Nephron progenitor cell (in vitro differentiated cells): ENCODE results near the gene ARHGAP42.

Source experiments
- DNase-seq: peaks from one replicate; pipeline ENCODE4 v3.0.0; 2021
- H3K27ac Mint-ChIP-seq: 2 replicates; pipeline ENCODE4 v1.8.0; 2021; ENCODE audit warnings: mild to moderate bottlenecking, moderate library complexity, mixed read lengths
- H3K27me3 Mint-ChIP-seq: 2 replicates; pipeline ENCODE4 v1.8.0; 2021; ENCODE audit warnings: mild to moderate bottlenecking, low read depth, mixed read lengths; ENCODE audit not compliant: poor library complexity
- H3K36me3 Mint-ChIP-seq: 2 replicates; pipeline ENCODE4 v1.8.0; 2021; ENCODE audit warnings: low read depth, mixed read lengths
- H3K4me1 Mint-ChIP-seq: 2 replicates; pipeline ENCODE4 v1.8.0; 2021; ENCODE audit warnings: mixed read lengths
- H3K4me3 Mint-ChIP-seq: 2 replicates; pipeline ENCODE4 v1.8.0; 2021; ENCODE audit warnings: mild to moderate bottlenecking, moderate library complexity, mixed read lengths
- H3K9me3 Mint-ChIP-seq: 2 replicates; pipeline ENCODE4 v1.8.0; 2021; ENCODE audit warnings: mild to moderate bottlenecking, moderate library complexity, mixed read lengths
- TF ChIP-seq, protein P1 (sequence below): fragments of 200-600 bp; sonication (generic); IDR thresholded peaks from 2 replicates; pipeline ENCODE4 v1.5.0; 2021; ENCODE audit warnings: antibody characterized with exemption

ARHGAP42 gene

DNA sequence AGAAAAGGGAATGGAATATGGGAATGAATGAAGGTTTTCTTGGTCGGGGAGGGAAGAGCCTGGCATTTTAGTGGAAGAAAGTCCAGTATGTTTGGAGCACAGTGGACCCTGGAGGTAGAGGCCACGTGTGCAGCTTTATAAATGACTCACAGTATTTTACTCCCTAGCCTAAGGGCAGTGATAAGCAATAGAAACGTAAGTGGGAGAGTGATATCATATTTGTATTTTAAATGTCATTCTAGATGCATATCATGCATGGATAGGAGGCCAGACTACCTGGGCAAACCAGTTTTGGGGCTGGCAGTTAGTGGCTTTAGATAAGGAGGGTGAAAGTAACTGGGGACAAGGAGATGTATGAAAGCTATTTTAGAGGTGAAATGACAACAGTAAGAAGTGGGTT, 174.1 kb downstream of the ARHGAP42 start:
- DNase-seq = no peak
- TF ChIP-seq, protein P1, sequence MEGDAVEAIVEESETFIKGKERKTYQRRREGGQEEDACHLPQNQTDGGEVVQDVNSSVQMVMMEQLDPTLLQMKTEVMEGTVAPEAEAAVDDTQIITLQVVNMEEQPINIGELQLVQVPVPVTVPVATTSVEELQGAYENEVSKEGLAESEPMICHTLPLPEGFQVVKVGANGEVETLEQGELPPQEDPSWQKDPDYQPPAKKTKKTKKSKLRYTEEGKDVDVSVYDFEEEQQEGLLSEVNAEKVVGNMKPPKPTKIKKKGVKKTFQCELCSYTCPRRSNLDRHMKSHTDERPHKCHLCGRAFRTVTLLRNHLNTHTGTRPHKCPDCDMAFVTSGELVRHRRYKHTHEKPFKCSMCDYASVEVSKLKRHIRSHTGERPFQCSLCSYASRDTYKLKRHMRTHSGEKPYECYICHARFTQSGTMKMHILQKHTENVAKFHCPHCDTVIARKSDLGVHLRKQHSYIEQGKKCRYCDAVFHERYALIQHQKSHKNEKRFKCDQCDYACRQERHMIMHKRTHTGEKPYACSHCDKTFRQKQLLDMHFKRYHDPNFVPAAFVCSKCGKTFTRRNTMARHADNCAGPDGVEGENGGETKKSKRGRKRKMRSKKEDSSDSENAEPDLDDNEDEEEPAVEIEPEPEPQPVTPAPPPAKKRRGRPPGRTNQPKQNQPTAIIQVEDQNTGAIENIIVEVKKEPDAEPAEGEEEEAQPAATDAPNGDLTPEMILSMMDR = no peak

DNA sequence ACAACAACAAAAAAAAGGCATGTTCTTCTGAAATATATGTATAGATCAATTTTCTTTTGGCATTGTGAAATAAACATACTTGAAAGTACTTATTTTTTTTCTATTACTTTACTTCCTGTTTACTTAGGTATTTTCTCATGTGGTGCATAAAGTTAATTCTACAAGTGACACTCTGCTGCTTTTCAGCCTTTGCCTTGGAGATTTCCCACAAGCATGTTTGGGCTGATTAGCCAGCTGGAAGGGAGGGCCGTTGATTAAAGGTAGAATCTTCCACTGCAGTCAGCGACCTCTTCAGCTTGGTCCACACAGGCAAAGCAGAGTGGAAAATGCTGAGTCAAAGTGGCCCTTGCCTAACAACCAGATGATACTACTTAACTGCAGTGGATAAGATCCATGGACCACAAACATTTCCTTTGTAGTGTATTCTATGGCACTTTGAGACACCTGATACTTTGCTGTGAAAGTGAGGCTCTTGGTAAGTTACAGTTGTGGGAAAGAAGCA, 176.0 kb downstream of the ARHGAP42 start:
- peak overlapping the region; percentile 39 for H3K27ac Mint-ChIP-seq
- DNase-seq = no peak
- peaks cover 3% of the 10 kb centered on the region for H3K27me3 Mint-ChIP-seq
- H3K9me3 Mint-ChIP-seq = no peaks in the 10 kb centered on the region
- peaks cover 22% of the 10 kb centered on the region for H3K36me3 Mint-ChIP-seq
- TF ChIP-seq, protein P1 = no peak
- no peak overlapping the region for H3K4me3 Mint-ChIP-seq
- peaks cover 8% of the 10 kb centered on the region for H3K4me1 Mint-ChIP-seq

More for the DNA sequence above, 174.1 kb downstream of the ARHGAP42 start:
- H3K27ac Mint-ChIP-seq = no peak overlapping the region
- no peaks in the 10 kb centered on the region for H3K9me3 Mint-ChIP-seq
- peaks cover 20% of the 10 kb centered on the region for H3K36me3 Mint-ChIP-seq
- H3K4me1 Mint-ChIP-seq = peaks cover 17% of the 10 kb centered on the region
- H3K4me3 Mint-ChIP-seq = no peak overlapping the region
- H3K27me3 Mint-ChIP-seq = peaks cover 3% of the 10 kb centered on the region

DNA sequence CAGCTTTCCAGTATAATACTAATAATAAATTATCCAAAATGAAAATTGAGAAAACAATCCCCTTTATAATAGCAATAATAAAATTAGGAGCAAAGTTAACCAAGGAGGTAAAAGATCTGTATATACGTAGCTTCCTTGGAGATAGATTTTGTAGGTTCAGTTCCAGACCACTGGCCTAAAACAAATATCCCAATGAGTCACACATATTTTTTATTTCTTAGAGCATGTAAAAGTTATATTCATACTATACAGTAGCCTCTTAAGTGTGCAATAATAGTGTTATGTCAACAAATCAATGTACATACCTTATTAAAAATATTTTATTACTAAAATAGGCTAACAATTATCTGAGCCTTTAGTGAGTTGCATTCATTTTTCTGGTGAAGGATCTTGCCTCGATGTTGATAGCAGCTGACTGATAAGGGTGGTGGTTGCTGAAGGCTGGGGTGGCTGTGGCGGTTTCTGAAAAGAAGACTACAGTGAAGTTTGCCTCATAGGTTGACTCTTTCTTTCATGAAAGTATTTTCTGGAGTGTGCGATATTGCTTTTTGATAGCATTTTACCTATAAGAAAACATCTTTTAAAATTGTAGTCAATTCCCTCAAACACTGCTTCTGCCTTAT, 178.5 kb downstream of the ARHGAP42 start:
- no peak overlapping the region for H3K27ac Mint-ChIP-seq
- TF ChIP-seq, protein P1 = no peak
- H3K4me1 Mint-ChIP-seq = peaks cover 8% of the 10 kb centered on the region
- H3K27me3 Mint-ChIP-seq = peaks cover 3% of the 10 kb centered on the region
- H3K9me3 Mint-ChIP-seq = no peaks in the 10 kb centered on the region
- H3K4me3 Mint-ChIP-seq = no peak overlapping the region
- H3K36me3 Mint-ChIP-seq = peaks cover 17% of the 10 kb centered on the region
- DNase-seq = no peak

DNA sequence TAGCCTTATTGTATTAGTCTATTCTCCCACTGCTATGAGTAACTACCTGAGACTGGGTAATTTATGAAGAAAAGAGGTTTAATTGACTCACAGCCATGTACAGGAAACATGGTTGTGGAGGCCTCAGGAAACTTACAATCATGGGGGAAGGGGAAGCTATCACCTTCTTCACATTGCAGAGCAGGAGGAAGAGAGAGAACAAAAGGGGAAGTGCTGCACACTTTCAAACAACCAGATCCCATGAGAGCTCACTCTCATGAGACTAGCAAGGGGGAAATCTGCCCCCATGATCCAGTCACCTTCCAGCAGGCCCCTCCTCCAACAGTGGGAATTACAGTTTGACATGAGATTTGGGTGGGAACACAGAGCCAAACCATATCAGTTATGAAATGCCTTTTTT, 179.4 kb downstream of the ARHGAP42 start:
- H3K9me3 Mint-ChIP-seq = no peaks in the 10 kb centered on the region
- TF ChIP-seq, protein P1 = no peak
- peaks cover 8% of the 10 kb centered on the region for H3K4me1 Mint-ChIP-seq
- H3K36me3 Mint-ChIP-seq = peaks cover 10% of the 10 kb centered on the region
- no peak for DNase-seq
- H3K27me3 Mint-ChIP-seq = peaks cover 3% of the 10 kb centered on the region
- H3K27ac Mint-ChIP-seq = peak overlapping the region; percentile 38
- no peak overlapping the region for H3K4me3 Mint-ChIP-seq

DNA sequence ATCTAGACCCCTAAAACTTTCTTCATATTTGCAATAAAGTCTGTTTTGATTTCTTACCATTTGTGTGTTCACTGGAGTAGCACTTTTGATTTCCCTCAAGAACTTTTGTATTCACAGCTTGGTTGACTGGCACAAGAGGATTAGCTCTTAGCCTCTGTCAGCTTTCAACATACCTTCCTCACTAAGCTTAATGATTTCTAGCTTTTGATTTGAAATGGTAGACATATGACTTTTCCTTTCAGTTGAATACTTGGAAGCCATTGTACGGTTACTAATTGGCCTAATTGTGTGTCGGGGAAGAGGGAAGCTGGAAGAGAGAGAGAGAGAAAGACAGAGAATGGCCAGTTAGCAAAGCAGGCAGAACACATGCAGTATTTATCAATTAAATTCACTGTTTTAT, 180.5 kb downstream of the ARHGAP42 start:
- H3K36me3 Mint-ChIP-seq = peaks cover 5% of the 10 kb centered on the region
- TF ChIP-seq, protein P1 = no peak
- no peak overlapping the region for H3K4me3 Mint-ChIP-seq
- no peaks in the 10 kb centered on the region for H3K9me3 Mint-ChIP-seq
- H3K27me3 Mint-ChIP-seq = peaks cover 6% of the 10 kb centered on the region
- DNase-seq = no peak
- no peak overlapping the region for H3K27ac Mint-ChIP-seq
- H3K4me1 Mint-ChIP-seq = peaks cover 8% of the 10 kb centered on the region

DNA sequence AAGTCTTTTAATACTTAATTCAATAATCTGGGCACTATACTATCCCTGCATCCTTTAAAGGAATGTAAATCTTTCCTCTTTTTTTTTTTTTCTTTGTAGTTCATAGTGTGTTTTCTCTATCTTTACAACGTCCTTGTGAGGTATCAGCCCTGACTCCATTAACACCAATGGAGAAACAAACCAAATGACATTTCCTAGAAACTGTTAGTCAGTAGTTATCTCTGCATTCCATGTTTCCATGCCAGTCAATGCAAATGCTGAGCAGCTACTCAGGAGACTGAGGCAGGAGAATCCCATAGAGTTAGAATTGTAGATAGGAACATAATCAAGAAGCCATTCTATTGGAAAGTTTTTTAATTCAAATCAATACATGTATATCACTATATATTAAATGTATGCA, 182.2 kb downstream of the ARHGAP42 start:
- peaks cover 1% of the 10 kb centered on the region for H3K4me1 Mint-ChIP-seq
- no peak for DNase-seq
- TF ChIP-seq, protein P1 = no peak
- H3K4me3 Mint-ChIP-seq = no peak overlapping the region
- peaks cover 5% of the 10 kb centered on the region for H3K36me3 Mint-ChIP-seq
- peaks cover 4% of the 10 kb centered on the region for H3K27me3 Mint-ChIP-seq
- no peak overlapping the region for H3K27ac Mint-ChIP-seq
- no peaks in the 10 kb centered on the region for H3K9me3 Mint-ChIP-seq
